NCI-H128 (cell line): ENCODE data around the gene ZSCAN5A.
"Not testable (repeated sequence)": the region's sequence is repeated elsewhere in the genome, so short reads cannot be mapped to it uniquely, and the experiment has no call there.

ENCODE experiments used
- DNase-seq: peaks from one replicate; lab custom pipeline; 2025; ENCODE audit not compliant: unreplicated experiment; lab: John Stamatoyannopoulos, UW

The ZSCAN5A gene

GRCh38 chr19:56273563-56274117 is 41.0 kb downstream of the ZSCAN5A start:
- DNase-seq: no peak

- DNase-seq: no peak
Observed at GRCh38 chr19:56272161-56272798, 42.4 kb downstream of the ZSCAN5A start, which contains the start of gene EDDM13. TSS of gene EDDM13 (plus strand) at chr19:56272748. CDS start at chr19:56272835, 87 bp downstream.

GRCh38 chr19:56271151-56271550 is 43.5 kb downstream of the ZSCAN5A start:
- no peak for DNase-seq

GRCh38 chr19:56270676-56271075 is 44.0 kb downstream of the ZSCAN5A start:
- DNase-seq: no peak

- DNase-seq: no peak
Observed at GRCh38 chr19:56269348-56269747, 45.3 kb downstream of the ZSCAN5A start.

- no peak for DNase-seq
Observed at GRCh38 chr19:56266051-56266450, 48.6 kb downstream of the ZSCAN5A start.

- no peak for DNase-seq
Observed at GRCh38 chr19:56263319-56263718, 51.3 kb downstream of the ZSCAN5A start.

- DNase-seq: not testable (repeated sequence)
Observed at GRCh38 chr19:56261932-56262331, 52.7 kb downstream of the ZSCAN5A start.

- DNase-seq: no peak
Observed at GRCh38 chr19:56261145-56261544, 53.5 kb downstream of the ZSCAN5A start.

GRCh38 chr19:56258272-56258671 is 56.4 kb downstream of the ZSCAN5A start:
- DNase-seq: no peak

- no peak for DNase-seq
Observed at GRCh38 chr19:56253737-56254136, 60.9 kb downstream of the ZSCAN5A start.

- no peak for DNase-seq
Observed at GRCh38 chr19:56252699-56253422, 61.8 kb downstream of the ZSCAN5A start.

GRCh38 chr19:56248736-56249338 is 65.8 kb downstream of the ZSCAN5A start:
- not testable (repeated sequence) for DNase-seq

- DNase-seq: not testable (repeated sequence)
Observed at GRCh38 chr19:56245764-56246163, 68.9 kb downstream of the ZSCAN5A start.

- no peak for DNase-seq
Observed at GRCh38 chr19:56245121-56245740, 69.4 kb downstream of the ZSCAN5A start.

GRCh38 chr19:56223481-56223880 is 91.2 kb downstream of the ZSCAN5A start:
- DNase-seq: no peak

GRCh38 chr19:56222901-56223300 is 91.7 kb downstream of the ZSCAN5A start:
- no peak for DNase-seq

GRCh38 chr19:56221851-56222250 is 92.8 kb downstream of the ZSCAN5A start:
- no peak for DNase-seq

GRCh38 chr19:56221442-56221841 is 93.2 kb downstream of the ZSCAN5A start:
- DNase-seq: not testable (repeated sequence)

- DNase-seq: no peak
Observed at GRCh38 chr19:56218961-56219360, 95.7 kb downstream of the ZSCAN5A start.
